WTC11 (cell line): Measurements from ENCODE around the gene CKAP2L. TPM values are rescaled to one million over a fixed set of nuclear protein-coding genes. Genes with fewer than 3 reads are reported as not detected.

Source experiments
- ATAC-seq: fragments of 200-7000 bp; cut with Tn5 transposase; 2 replicates; pipeline ENCODE4 v1.10.0; 2021; ENCODE audit warnings: mild to moderate bottlenecking, moderate library complexity
- CTCF ChIA-PET: fragments of 300-600 bp; sonication (Branson Sonifier 250); formaldehyde crosslinking; loops from one replicate; lab custom pipeline; 2021; ENCODE audit warnings: antibody characterized with exemption; lab: Charles Lee
- POLR2A ChIA-PET: fragments of 350-600 bp; sonication (Branson Sonifier 250); formaldehyde crosslinking; loops from one replicate; lab custom pipeline; 2021; ENCODE audit warnings: antibody characterized with exemption; lab: Charles Lee
- DNase-seq: peaks from one replicate; pipeline ENCODE4 v3.0.0; 2021; ENCODE audit warnings: low spot score
- H3K27ac Mint-ChIP-seq: 2 replicates; pipeline ENCODE4 v1.8.0; 2021; ENCODE audit warnings: mixed read lengths
- H3K27me3 Mint-ChIP-seq: 2 replicates; pipeline ENCODE4 v1.8.0; 2021; ENCODE audit warnings: low read depth, mild to moderate bottlenecking, moderate library complexity, mixed read lengths
- H3K36me3 Mint-ChIP-seq: 2 replicates; pipeline ENCODE4 v1.8.0; 2021; ENCODE audit warnings: mixed read lengths
- H3K4me1 Mint-ChIP-seq: 2 replicates; pipeline ENCODE4 v1.8.0; 2022; ENCODE audit warnings: mixed read lengths
- H3K4me3 Mint-ChIP-seq: 2 replicates; pipeline ENCODE4 v1.8.0; 2021; ENCODE audit warnings: mild to moderate bottlenecking, moderate library complexity, mixed read lengths
- H3K9me3 Mint-ChIP-seq: 2 replicates; pipeline ENCODE4 v1.8.0; 2021; ENCODE audit warnings: mixed read lengths
- ELF4 ChIP-seq: sonication (generic); formaldehyde crosslinking; IDR thresholded peaks from 2 replicates; pipeline ENCODE4 v1.8.1; 2022; ENCODE audit warnings: low read depth, mild to moderate bottlenecking, moderate library complexity, missing genetic modification reagents
- ESRRA ChIP-seq: sonication (generic); formaldehyde crosslinking; IDR thresholded peaks from 2 replicates; pipeline ENCODE4 v1.8.1; 2022; ENCODE audit warnings: mild to moderate bottlenecking, missing genetic modification reagents, borderline replicate concordance
- FOXP1 ChIP-seq: sonication (generic); formaldehyde crosslinking; IDR thresholded peaks from 2 replicates; pipeline ENCODE4 v1.8.0; 2022; ENCODE audit warnings: missing genetic modification reagents, mild to moderate bottlenecking, moderate library complexity, borderline replicate concordance
- GRHL2 ChIP-seq: fragments of 250-450 bp; sonication (Bioruptor Pico); IDR thresholded peaks from 2 replicates; pipeline ENCODE4 v1.8.0; 2022; ENCODE audit warnings: mild to moderate bottlenecking, moderate library complexity; ENCODE audit not compliant: insufficient replicate concordance, severe bottlenecking
- MYBL2 ChIP-seq: sonication (generic); formaldehyde crosslinking; IDR thresholded peaks from 2 replicates; pipeline ENCODE4 v1.8.1; 2023; ENCODE audit warnings: mild to moderate bottlenecking, moderate library complexity, missing genetic modification reagents
- NFE2L1 ChIP-seq: sonication (generic); formaldehyde crosslinking; IDR thresholded peaks from 2 replicates; pipeline ENCODE4 v1.8.1; 2023; ENCODE audit warnings: missing genetic modification reagents
- NFYB ChIP-seq: sonication (generic); formaldehyde crosslinking; conservative IDR thresholded peaks from 2 replicates; pipeline ENCODE4 v1.8.0; 2022; ENCODE audit warnings: low read depth, missing genetic modification reagents
- NR2C2 ChIP-seq: sonication (generic); formaldehyde crosslinking; IDR thresholded peaks from 2 replicates; pipeline ENCODE4 v1.8.0; 2022; ENCODE audit warnings: mild to moderate bottlenecking, missing genetic modification reagents
- PRRX2 ChIP-seq: fragments of 250-450 bp; sonication (Bioruptor Pico); IDR thresholded peaks from 2 replicates; pipeline ENCODE4 v1.8.0; 2021; ENCODE audit warnings: mild to moderate bottlenecking
- TP53 ChIP-seq: sonication (generic); formaldehyde crosslinking; IDR thresholded peaks from 2 replicates; pipeline ENCODE4 v1.8.1; 2023; ENCODE audit warnings: mild to moderate bottlenecking, missing genetic modification reagents
- ZNF232 ChIP-seq: sonication (generic); formaldehyde crosslinking; IDR thresholded peaks from 2 replicates; pipeline ENCODE4 v1.8.0; 2022; ENCODE audit warnings: mild to moderate bottlenecking, missing genetic modification reagents
- ZNF263 ChIP-seq: sonication (generic); formaldehyde crosslinking; IDR thresholded peaks from 2 replicates; pipeline ENCODE4 v1.8.1; 2022; ENCODE audit warnings: low read depth, mild to moderate bottlenecking, moderate library complexity, missing genetic modification reagents
- ZNF671 ChIP-seq: fragments of 250-450 bp; sonication (Bioruptor Pico); IDR thresholded peaks from 2 replicates; pipeline ENCODE4 v1.8.0; 2021; ENCODE audit warnings: mild to moderate bottlenecking
- total RNA-seq: library from RNA; stranded (reverse); gene quantifications from 3 replicates; pipeline ENCODE4 v1.2.3, GENCODE V29; 2021
- TF ChIP-seq, protein P1 (sequence below): sonication (generic); formaldehyde crosslinking; IDR thresholded peaks from 2 replicates; pipeline ENCODE4 v1.8.0; 2023; ENCODE audit warnings: mild to moderate bottlenecking, missing genetic modification reagents
- TF ChIP-seq, protein P2 (sequence below): sonication (generic); formaldehyde crosslinking; IDR thresholded peaks from 2 replicates; pipeline ENCODE4 v1.8.1; 2023; ENCODE audit warnings: mild to moderate bottlenecking, missing genetic modification reagents, moderate library complexity
- TF ChIP-seq, protein P3 (sequence below): sonication (generic); formaldehyde crosslinking; IDR thresholded peaks from 2 replicates; pipeline ENCODE4 v1.8.0; 2022; ENCODE audit warnings: mild to moderate bottlenecking, missing genetic modification reagents
- TF ChIP-seq, protein P4 (sequence below): fragments of 250-450 bp; sonication (Bioruptor Pico); IDR thresholded peaks from 2 replicates; pipeline ENCODE4 v1.9.0; 2021; ENCODE audit warnings: mild to moderate bottlenecking
- TF ChIP-seq, protein P5 (sequence below): sonication (generic); formaldehyde crosslinking; IDR thresholded peaks from 2 replicates; pipeline ENCODE4 v1.8.0; 2023; ENCODE audit warnings: missing genetic modification reagents
- TF ChIP-seq, protein P6 (sequence below): sonication (generic); formaldehyde crosslinking; IDR thresholded peaks from 2 replicates; pipeline ENCODE4 v1.8.1; 2022; ENCODE audit warnings: low read depth, mild to moderate bottlenecking, moderate library complexity, missing genetic modification reagents, borderline replicate concordance
- TF ChIP-seq, protein P7 (sequence below): sonication (generic); formaldehyde crosslinking; IDR thresholded peaks from 2 replicates; pipeline ENCODE4 v1.8.0; 2022; ENCODE audit warnings: mild to moderate bottlenecking, missing genetic modification reagents
- TF ChIP-seq, protein P8 (sequence below): sonication (generic); formaldehyde crosslinking; IDR thresholded peaks from 2 replicates; pipeline ENCODE4 v1.8.0; 2022; ENCODE audit warnings: mild to moderate bottlenecking, missing genetic modification reagents

The CKAP2L gene
- total RNA-seq, 1 experiment from 2014 or later, result 25.6 TPM

DNA sequence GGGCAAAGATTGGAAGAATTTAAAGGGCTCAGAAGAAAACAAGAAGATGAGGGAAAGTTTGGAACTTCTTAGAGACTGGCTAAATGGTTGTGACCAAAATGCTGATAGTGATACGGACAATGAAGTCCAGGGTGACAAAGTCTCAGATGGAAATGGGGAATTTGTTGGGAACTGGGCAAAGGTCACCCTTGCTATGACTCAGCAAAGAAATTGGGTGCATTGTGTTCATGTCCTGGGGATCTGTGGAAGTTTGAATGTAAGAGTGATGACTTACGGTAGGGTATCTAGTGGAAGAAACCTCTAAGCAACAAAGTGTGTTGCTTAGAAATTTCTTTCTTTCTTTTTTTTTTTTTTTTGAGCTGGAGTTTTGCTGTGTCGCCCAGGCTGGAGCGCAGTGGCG, 25.9 kb upstream of the CKAP2L start:
- peak overlapping the region; percentile 65; the same call in 1 of the 2 replicates for H3K27ac Mint-ChIP-seq
- POLR2A ChIA-PET, result no interaction called here

DNA sequence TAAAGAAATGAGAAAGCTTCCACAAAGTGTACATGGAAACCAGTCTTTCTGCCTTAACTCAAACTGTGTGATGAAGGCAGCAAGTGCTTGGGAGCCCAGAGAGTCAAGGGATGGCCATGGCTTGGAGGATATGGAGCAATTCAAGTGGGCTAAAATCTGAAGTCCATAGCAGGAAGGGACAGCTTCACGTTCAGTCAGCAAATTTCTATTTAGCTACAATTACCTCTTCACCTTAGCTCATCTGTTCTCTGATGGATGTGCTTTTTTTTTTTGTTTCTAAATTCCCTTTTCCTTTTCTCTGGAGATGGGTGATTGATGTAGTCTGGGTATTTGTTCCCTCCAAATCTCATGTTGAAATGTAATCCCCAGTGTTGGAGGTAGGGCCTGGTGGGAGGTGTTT, 24.8 kb upstream of the CKAP2L start:
- Mint-ChIP-seq H3K9me3 (peaks cover 4% of the 10 kb centered on the region), H3K4me1 (peaks cover 53% of the 10 kb centered on the region), H3K4me3 (no peak overlapping the region), H3K36me3 (peaks cover 3% of the 10 kb centered on the region), H3K27ac (no peak overlapping the region), H3K27me3 (no peaks in the 10 kb centered on the region; the same call in 1 of the 2 replicates)
- ATAC-seq (no peak), DNase-seq (no peak)
- ChIA-PET POLR2A (no interaction called here), CTCF (no interaction called here)
- TF ChIP-seq ELF4 (no peak), ESRRA (CRISPR knock-in tag) (no peak), MYBL2 (no peak), PRRX2 (CRISPR knock-in tag) (no peak), NFYB (no peak), TP53 (CRISPR knock-in tag) (no peak), NR2C2 (no peak), GRHL2 (no peak), ZNF232 (no peak)
- TF ChIP-seq, protein P1, sequence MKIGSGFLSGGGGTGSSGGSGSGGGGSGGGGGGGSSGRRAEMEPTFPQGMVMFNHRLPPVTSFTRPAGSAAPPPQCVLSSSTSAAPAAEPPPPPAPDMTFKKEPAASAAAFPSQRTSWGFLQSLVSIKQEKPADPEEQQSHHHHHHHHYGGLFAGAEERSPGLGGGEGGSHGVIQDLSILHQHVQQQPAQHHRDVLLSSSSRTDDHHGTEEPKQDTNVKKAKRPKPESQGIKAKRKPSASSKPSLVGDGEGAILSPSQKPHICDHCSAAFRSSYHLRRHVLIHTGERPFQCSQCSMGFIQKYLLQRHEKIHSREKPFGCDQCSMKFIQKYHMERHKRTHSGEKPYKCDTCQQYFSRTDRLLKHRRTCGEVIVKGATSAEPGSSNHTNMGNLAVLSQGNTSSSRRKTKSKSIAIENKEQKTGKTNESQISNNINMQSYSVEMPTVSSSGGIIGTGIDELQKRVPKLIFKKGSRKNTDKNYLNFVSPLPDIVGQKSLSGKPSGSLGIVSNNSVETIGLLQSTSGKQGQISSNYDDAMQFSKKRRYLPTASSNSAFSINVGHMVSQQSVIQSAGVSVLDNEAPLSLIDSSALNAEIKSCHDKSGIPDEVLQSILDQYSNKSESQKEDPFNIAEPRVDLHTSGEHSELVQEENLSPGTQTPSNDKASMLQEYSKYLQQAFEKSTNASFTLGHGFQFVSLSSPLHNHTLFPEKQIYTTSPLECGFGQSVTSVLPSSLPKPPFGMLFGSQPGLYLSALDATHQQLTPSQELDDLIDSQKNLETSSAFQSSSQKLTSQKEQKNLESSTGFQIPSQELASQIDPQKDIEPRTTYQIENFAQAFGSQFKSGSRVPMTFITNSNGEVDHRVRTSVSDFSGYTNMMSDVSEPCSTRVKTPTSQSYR (CRISPR knock-in tag), result no peak
- TF ChIP-seq, protein P2, sequence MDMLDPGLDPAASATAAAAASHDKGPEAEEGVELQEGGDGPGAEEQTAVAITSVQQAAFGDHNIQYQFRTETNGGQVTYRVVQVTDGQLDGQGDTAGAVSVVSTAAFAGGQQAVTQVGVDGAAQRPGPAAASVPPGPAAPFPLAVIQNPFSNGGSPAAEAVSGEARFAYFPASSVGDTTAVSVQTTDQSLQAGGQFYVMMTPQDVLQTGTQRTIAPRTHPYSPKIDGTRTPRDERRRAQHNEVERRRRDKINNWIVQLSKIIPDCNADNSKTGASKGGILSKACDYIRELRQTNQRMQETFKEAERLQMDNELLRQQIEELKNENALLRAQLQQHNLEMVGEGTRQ (CRISPR knock-in tag), result no peak
- TF ChIP-seq, protein P3, sequence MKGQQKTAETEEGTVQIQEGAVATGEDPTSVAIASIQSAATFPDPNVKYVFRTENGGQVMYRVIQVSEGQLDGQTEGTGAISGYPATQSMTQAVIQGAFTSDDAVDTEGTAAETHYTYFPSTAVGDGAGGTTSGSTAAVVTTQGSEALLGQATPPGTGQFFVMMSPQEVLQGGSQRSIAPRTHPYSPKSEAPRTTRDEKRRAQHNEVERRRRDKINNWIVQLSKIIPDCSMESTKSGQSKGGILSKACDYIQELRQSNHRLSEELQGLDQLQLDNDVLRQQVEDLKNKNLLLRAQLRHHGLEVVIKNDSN, result no peak
- TF ChIP-seq, protein P4, sequence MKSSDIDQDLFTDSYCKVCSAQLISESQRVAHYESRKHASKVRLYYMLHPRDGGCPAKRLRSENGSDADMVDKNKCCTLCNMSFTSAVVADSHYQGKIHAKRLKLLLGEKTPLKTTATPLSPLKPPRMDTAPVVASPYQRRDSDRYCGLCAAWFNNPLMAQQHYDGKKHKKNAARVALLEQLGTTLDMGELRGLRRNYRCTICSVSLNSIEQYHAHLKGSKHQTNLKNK (CRISPR knock-in tag), result no peak
- TF ChIP-seq, protein P5, sequence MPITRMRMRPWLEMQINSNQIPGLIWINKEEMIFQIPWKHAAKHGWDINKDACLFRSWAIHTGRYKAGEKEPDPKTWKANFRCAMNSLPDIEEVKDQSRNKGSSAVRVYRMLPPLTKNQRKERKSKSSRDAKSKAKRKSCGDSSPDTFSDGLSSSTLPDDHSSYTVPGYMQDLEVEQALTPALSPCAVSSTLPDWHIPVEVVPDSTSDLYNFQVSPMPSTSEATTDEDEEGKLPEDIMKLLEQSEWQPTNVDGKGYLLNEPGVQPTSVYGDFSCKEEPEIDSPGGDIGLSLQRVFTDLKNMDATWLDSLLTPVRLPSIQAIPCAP, result no peak
- TF ChIP-seq, protein P6, sequence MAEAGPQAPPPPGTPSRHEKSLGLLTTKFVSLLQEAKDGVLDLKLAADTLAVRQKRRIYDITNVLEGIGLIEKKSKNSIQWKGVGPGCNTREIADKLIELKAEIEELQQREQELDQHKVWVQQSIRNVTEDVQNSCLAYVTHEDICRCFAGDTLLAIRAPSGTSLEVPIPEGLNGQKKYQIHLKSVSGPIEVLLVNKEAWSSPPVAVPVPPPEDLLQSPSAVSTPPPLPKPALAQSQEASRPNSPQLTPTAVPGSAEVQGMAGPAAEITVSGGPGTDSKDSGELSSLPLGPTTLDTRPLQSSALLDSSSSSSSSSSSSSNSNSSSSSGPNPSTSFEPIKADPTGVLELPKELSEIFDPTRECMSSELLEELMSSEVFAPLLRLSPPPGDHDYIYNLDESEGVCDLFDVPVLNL, result no peak
- TF ChIP-seq, protein P7, sequence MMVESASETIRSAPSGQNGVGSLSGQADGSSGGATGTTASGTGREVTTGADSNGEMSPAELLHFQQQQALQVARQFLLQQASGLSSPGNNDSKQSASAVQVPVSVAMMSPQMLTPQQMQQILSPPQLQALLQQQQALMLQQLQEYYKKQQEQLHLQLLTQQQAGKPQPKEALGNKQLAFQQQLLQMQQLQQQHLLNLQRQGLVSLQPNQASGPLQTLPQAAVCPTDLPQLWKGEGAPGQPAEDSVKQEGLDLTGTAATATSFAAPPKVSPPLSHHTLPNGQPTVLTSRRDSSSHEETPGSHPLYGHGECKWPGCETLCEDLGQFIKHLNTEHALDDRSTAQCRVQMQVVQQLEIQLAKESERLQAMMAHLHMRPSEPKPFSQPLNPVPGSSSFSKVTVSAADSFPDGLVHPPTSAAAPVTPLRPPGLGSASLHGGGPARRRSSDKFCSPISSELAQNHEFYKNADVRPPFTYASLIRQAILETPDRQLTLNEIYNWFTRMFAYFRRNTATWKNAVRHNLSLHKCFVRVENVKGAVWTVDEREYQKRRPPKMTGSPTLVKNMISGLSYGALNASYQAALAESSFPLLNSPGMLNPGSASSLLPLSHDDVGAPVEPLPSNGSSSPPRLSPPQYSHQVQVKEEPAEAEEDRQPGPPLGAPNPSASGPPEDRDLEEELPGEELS (CRISPR knock-in tag), result no peak

More for the DNA sequence above, 25.9 kb upstream of the CKAP2L start:
- peaks cover 47% of the 10 kb centered on the region for H3K4me1 Mint-ChIP-seq
- H3K36me3 Mint-ChIP-seq, result peaks cover 3% of the 10 kb centered on the region
- TF ChIP-seq FOXP1 (CRISPR knock-in tag) (no peak), ZNF671 (no peak), ZNF263 (CRISPR knock-in tag) (no peak), NFE2L1 (CRISPR knock-in tag) (no peak)
- TF ChIP-seq, protein P7 (CRISPR knock-in tag), result no peak
- TF ChIP-seq, protein P8, sequence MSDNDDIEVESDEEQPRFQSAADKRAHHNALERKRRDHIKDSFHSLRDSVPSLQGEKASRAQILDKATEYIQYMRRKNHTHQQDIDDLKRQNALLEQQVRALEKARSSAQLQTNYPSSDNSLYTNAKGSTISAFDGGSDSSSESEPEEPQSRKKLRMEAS, result no peak
- DNase-seq (no peak), ATAC-seq (no peak)
- peaks cover 4% of the 10 kb centered on the region for H3K9me3 Mint-ChIP-seq
- no peaks in the 10 kb centered on the region; the same call in 1 of the 2 replicates for H3K27me3 Mint-ChIP-seq
- H3K4me3 Mint-ChIP-seq, result no peak overlapping the region
- CTCF ChIA-PET, result interaction anchor here (0.6 kb wide), 1 partner anchor 146 kb away, joined by 4 read pairs; no protein-coding TSS in a partner anchor
